Thymus (tissue), 14 donors: Measurements from ENCODE around the gene PARP8. TPM values are rescaled to one million over a fixed set of nuclear protein-coding genes. Genes with fewer than 3 reads are reported as not detected.
A peak's percentile ranks its signal among the peaks of the same experiment; 100 is the strongest.
"Not testable (repeated sequence)": the region's sequence is repeated elsewhere in the genome, so short reads cannot be mapped to it uniquely, and the experiment has no call there.

ENCODE experiments used
- DNase-seq, 9 donors: peaks; one replicate each; pipeline ENCODE4 v3.0.0-alpha.2; 2013; ENCODE audit warnings: low spot score in 9 of 9, low read depth in 6 of 9, missing footprints in 1 of 9
- H3K27ac ChIP-seq, 2 donors: one replicate each; pipeline ENCODE4 v1.5.1; 2013; ENCODE audit warnings: control low read depth in 1 of 2, low read depth in 1 of 2, low read length in 1 of 2, mild to moderate bottlenecking in 1 of 2, moderate library complexity in 1 of 2
- H3K27me3 ChIP-seq, 2 donors: one replicate each; pipeline ENCODE4 v1.5.1; 2013; ENCODE audit warnings: low read length in 1 of 2; ENCODE audit not compliant: control insufficient read depth in 2 of 2, insufficient read depth in 1 of 2
- H3K36me3 ChIP-seq, 2 donors: one replicate each; pipeline ENCODE4 v1.5.1; 2013; ENCODE audit warnings: low read length in 1 of 2, mild to moderate bottlenecking in 1 of 2, moderate library complexity in 1 of 2; ENCODE audit not compliant: control insufficient read depth in 2 of 2, insufficient read depth in 2 of 2
- H3K4me1 ChIP-seq, 2 donors: one replicate each; pipeline ENCODE4 v1.5.1; 2013; ENCODE audit warnings: low read length in 2 of 2; ENCODE audit not compliant: control insufficient read depth in 2 of 2, insufficient read depth in 2 of 2
- H3K4me3 ChIP-seq, 2 donors: one replicate each; pipeline ENCODE4 v1.5.1; 2013; ENCODE audit warnings: low read length in 2 of 2, control low read depth in 1 of 2, mild to moderate bottlenecking in 1 of 2
- H3K9me3 ChIP-seq, 2 donors: one replicate each; pipeline ENCODE4 v1.5.1; 2013; ENCODE audit warnings: low read length in 1 of 2, mild to moderate bottlenecking in 1 of 2; ENCODE audit not compliant: control insufficient read depth in 2 of 2, insufficient read depth in 1 of 2
- WGBS: extraction: QIAGEN DNeasy Blood & Tissue Kit; methylation state at CpG from one replicate; pipeline ENCODE4 v1.1.7; 2013; 5-methylcytosine and 5-hydroxymethylcytosine counted together
- long read RNA-seq, 10 donors: transcript quantifications; one replicate each; lab custom pipeline, GENCODE V29; 2026
- polyA plus RNA-seq: library from polyadenylated mRNA; stranded (reverse); fragments of 200-250 nt; gene quantifications from one replicate; pipeline ENCODE4 v1.2.3, GENCODE V29; 2013
- total RNA-seq: library from RNA; stranded (reverse); fragments of 120-200 nt; gene quantifications from one replicate; pipeline ENCODE4 v1.2.4, GENCODE V29; 2013
- donor health status: healthy.

The PARP8 gene
- total RNA-seq (18.7 TPM), polyA plus RNA-seq (29.0 TPM)
- long read RNA-seq, donor 1, result 0 reads
- long read RNA-seq, donor 2, result 0 reads
- long read RNA-seq, donor 3, partial matches to known transcripts, result 0 of 1 reads
- long read RNA-seq, donor 3, other reads (novel, unspliced or antisense), result 0 of 1 reads
- long read RNA-seq, donor 4, result 0 reads
- long read RNA-seq, donor 5, full-length matches to known transcripts, result 4 of 4 reads
- long read RNA-seq, donor 5, partial matches to known transcripts, result 0 of 4 reads
- long read RNA-seq, donor 5, other reads (novel, unspliced or antisense), result 0 of 4 reads
- long read RNA-seq, donor 6, partial matches to known transcripts, result 0 of 2 reads
- long read RNA-seq, donor 6, other reads (novel, unspliced or antisense), result 0 of 2 reads
- long read RNA-seq, donor 7, result 0 reads
- long read RNA-seq, donor 8, result 0 reads
- long read RNA-seq, donor 9, result 0 reads
- long read RNA-seq, donor 10, result 0 reads

GRCh38 chr5:50666261-50667022 is at the start of gene PARP8:
Gene PARP8 (plus strand): TSS chr5:50666637. CDS start chr5:50667096, 459 bp downstream.
- Histone ChIP-seq H3K36me3 (no peaks in the 10 kb centered on the region), H3K4me3 (peak within 1 kb of the TSS; percentile 57 to 80), H3K4me1 (peaks cover 0 to 3% of the 10 kb centered on the region in 2 donors), H3K27ac (peak within 1 kb of the TSS; percentile 97 to 99), H3K27me3 (no peaks in the 10 kb centered on the region), H3K9me3 (peaks cover 0 to under 1% of the 10 kb centered on the region in 2 donors)
- WGBS, result under 1% methylated on average over 66 of the region's 66 CpGs
- peak in 4 of 9 donors; percentile 12 to 58 (median 38) for DNase-seq

- no peak overlapping the region for H3K27ac ChIP-seq
- H3K4me1 ChIP-seq, result no peaks in the 10 kb centered on the region
- H3K27me3 ChIP-seq, result no peaks in the 10 kb centered on the region
- WGBS, result 94% methylated on average over 3 of the region's 3 CpGs
- H3K9me3 ChIP-seq, result no peaks in the 10 kb centered on the region
- no peaks in the 10 kb centered on the region for H3K36me3 ChIP-seq
- no peak for DNase-seq
- no peak overlapping the region for H3K4me3 ChIP-seq
These were observed 42.8 kb upstream of the PARP8 start for GRCh38 chr5:50623666-50624065.

GRCh38 chr5:50634866-50635265 is 31.6 kb upstream of the PARP8 start:
- H3K4me3 ChIP-seq, H3K27me3 ChIP-seq, H3K9me3 ChIP-seq, H3K36me3 ChIP-seq: not testable (repeated sequence)
- peak in 4 of 9 donors; percentile 23 to 72 (median 38) for DNase-seq
- H3K4me1 ChIP-seq, result peaks cover 0 to 12% of the 10 kb centered on the region in 2 donors
- WGBS, result 2% methylated on average over 2 of the region's 2 CpGs
- H3K27ac ChIP-seq, result peak overlapping the region in 1 of 2 donors; percentile 60

GRCh38 chr5:50637576-50637975 is 28.9 kb upstream of the PARP8 start:
- not testable (repeated sequence) for H3K27me3 ChIP-seq, DNase-seq, H3K9me3 ChIP-seq, H3K36me3 ChIP-seq, H3K4me3 ChIP-seq, H3K27ac ChIP-seq
- WGBS, result 81% methylated on average over 2 of the region's 2 CpGs
- H3K4me1 ChIP-seq, result peaks cover 0 to 12% of the 10 kb centered on the region in 2 donors

GRCh38 chr5:50646591-50646990 is 19.8 kb upstream of the PARP8 start:
- Histone ChIP-seq H3K27me3 (no peaks in the 10 kb centered on the region), H3K4me1 (no peaks in the 10 kb centered on the region), H3K27ac (no peak overlapping the region), H3K36me3 (no peaks in the 10 kb centered on the region), H3K4me3 (no peak overlapping the region), H3K9me3 (no peaks in the 10 kb centered on the region)
- DNase-seq, result no peak
- 90% methylated on average over 3 of the region's 3 CpGs for WGBS

GRCh38 chr5:50647726-50648125 is 18.7 kb upstream of the PARP8 start:
- Histone ChIP-seq H3K36me3 (no peaks in the 10 kb centered on the region), H3K4me3 (no peak overlapping the region), H3K9me3 (no peaks in the 10 kb centered on the region), H3K4me1 (no peaks in the 10 kb centered on the region), H3K27ac (no peak overlapping the region), H3K27me3 (no peaks in the 10 kb centered on the region)
- no peak for DNase-seq
- 55% methylated on average over 3 of the region's 3 CpGs for WGBS

GRCh38 chr5:50653946-50654345 is 12.5 kb upstream of the PARP8 start:
- no peaks in the 10 kb centered on the region for H3K27me3 ChIP-seq
- H3K36me3 ChIP-seq, result no peaks in the 10 kb centered on the region
- no peak for DNase-seq
- no peak overlapping the region for H3K27ac ChIP-seq
- 59% methylated on average over 3 of the region's 3 CpGs for WGBS
- H3K9me3 ChIP-seq, result no peaks in the 10 kb centered on the region
- no peaks in the 10 kb centered on the region for H3K4me1 ChIP-seq
- H3K4me3 ChIP-seq, result no peak overlapping the region

- Histone ChIP-seq H3K27me3 (no peaks in the 10 kb centered on the region), H3K36me3 (no peaks in the 10 kb centered on the region), H3K27ac (no peak overlapping the region), H3K4me1 (no peaks in the 10 kb centered on the region), H3K4me3 (no peak overlapping the region), H3K9me3 (no peaks in the 10 kb centered on the region)
- no peak for DNase-seq
- WGBS, result 60% methylated on average over 3 of the region's 3 CpGs
These were observed 11.2 kb upstream of the PARP8 start for GRCh38 chr5:50655067-50655809.
